SK-N-SH (cell line): ENCODE data around the gene ASPN. TPM values are rescaled to one million over a fixed set of nuclear protein-coding genes. Genes with fewer than 3 reads are reported as not detected.

Experiments used
- CTCF ChIA-PET: fragments of 300-600, 350-600 bp; formaldehyde crosslinking; extraction: SDS; loops from one replicate; lab custom pipeline; 2021; lab: Yijun Ruan, JAX
- POLR2A ChIA-PET: fragments of 350-600 bp; sonication (Branson Sonifier 250); formaldehyde crosslinking; extraction: SDS; loops from one replicate; lab custom pipeline; 2020; ENCODE audit warnings: antibody characterized with exemption, inconsistent platforms; lab: Yijun Ruan, JAX
- DNase-seq: peaks from one replicate; pipeline ENCODE4 v3.0.0; 2012
- H2AFZ ChIP-seq: fragments of 200-600 bp; sonication (generic); 2 replicates; pipeline ENCODE4 v1.8.1; 2016; ENCODE audit warnings: antibody characterized with exemption, mild to moderate bottlenecking, low read depth
- H3F3A ChIP-seq: fragments of 200-600 bp; sonication (generic); replicated peaks from 2 replicates; pipeline ENCODE3; 2016; ENCODE audit warnings: antibody characterized with exemption, mild to moderate bottlenecking; ENCODE audit not compliant: insufficient read depth
- H3K27ac ChIP-seq, 2 experiments: fragments of 200-500 bp in 1 of 2; fragments of 200-600 bp in 1 of 2; sonication (Bioruptor generic) in 1 of 2; sonication (generic), shearing (Covaris generic) in 1 of 2; 2 replicates each; pipeline versions ENCODE4 v1.5.1 to v1.6.1; 2014 to 2016; ENCODE audit warnings: low read depth in 2 of 2, inconsistent platforms in 1 of 2, low read length in 1 of 2, mild to moderate bottlenecking in 1 of 2, mixed read lengths in 1 of 2
- H3K27me3 ChIP-seq: fragments of 200-600 bp; sonication (generic), shearing (Covaris generic); 2 replicates; pipeline ENCODE4 v1.6.1; 2016; ENCODE audit warnings: mixed run types; ENCODE audit not compliant: insufficient read depth
- H3K36me3 ChIP-seq, 2 experiments: fragments of 200-500 bp in 1 of 2; fragments of 200-600 bp in 1 of 2; sonication (Bioruptor generic) in 1 of 2; sonication (generic) in 1 of 2; replicated peaks in 1 of 2; 2 replicates each; pipeline versions ENCODE3 to v1.5.1; 2014 to 2016; ENCODE audit warnings: low read length in 1 of 2, mild to moderate bottlenecking in 1 of 2; ENCODE audit not compliant: insufficient read depth in 2 of 2, control insufficient read depth in 1 of 2
- H3K4me1 ChIP-seq, 2 experiments: fragments of 200-500 bp in 1 of 2; fragments of 200-600 bp in 1 of 2; sonication (Bioruptor generic) in 1 of 2; sonication (generic), shearing (Covaris generic) in 1 of 2; 2 replicates each; pipeline versions ENCODE4 v1.5.1 to v1.6.1; 2014 to 2016; ENCODE audit warnings: low read depth in 1 of 2, low read length in 1 of 2, mixed run types in 1 of 2; ENCODE audit not compliant: insufficient read depth in 2 of 2, control insufficient read depth in 1 of 2
- H3K4me2 ChIP-seq: fragments of 200-600 bp; sonication (generic), shearing (Covaris generic); 2 replicates; pipeline ENCODE4 v1.6.1; 2017; ENCODE audit warnings: mixed run types
- H3K4me3 ChIP-seq, 2 experiments: fragments of 200-500 bp in 1 of 2; fragments of 200-600 bp in 1 of 2; sonication (Bioruptor generic) in 1 of 2; sonication (generic), shearing (Covaris generic) in 1 of 2; 2 replicates each; pipeline versions ENCODE4 v1.5.1 to v1.8.1; 2014 to 2016; ENCODE audit warnings: low read depth in 2 of 2, inconsistent platforms in 1 of 2, low read length in 1 of 2, mild to moderate bottlenecking in 1 of 2, mixed read lengths in 1 of 2, moderate library complexity in 1 of 2
- H3K79me2 ChIP-seq: fragments of 200-600 bp; sonication (generic); 2 replicates; pipeline ENCODE4 v1.8.1; 2017; ENCODE audit warnings: mild to moderate bottlenecking; ENCODE audit not compliant: insufficient read depth
- H3K9ac ChIP-seq: fragments of 200-600 bp; sonication (generic); 2 replicates; pipeline ENCODE4 v1.6.1; 2017; ENCODE audit warnings: mixed run types
- H3K9me2 ChIP-seq: fragments of 200-600 bp; sonication (generic); 2 replicates; pipeline ENCODE4 v1.6.1; 2017; ENCODE audit warnings: mixed run types
- H3K9me3 ChIP-seq: fragments of 200-600 bp; sonication (generic); 2 replicates; pipeline ENCODE4 v1.6.1; 2017; ENCODE audit warnings: mixed run types, mild to moderate bottlenecking, moderate library complexity
- H4K20me1 ChIP-seq: fragments of 200-600 bp; sonication (generic); 2 replicates; pipeline ENCODE4 v1.6.1; 2017; ENCODE audit warnings: mild to moderate bottlenecking, mixed run types; ENCODE audit not compliant: insufficient read depth
- CHD2 ChIP-seq: fragments of 150-350 bp; IDR thresholded peaks from 2 replicates; pipeline ENCODE4 v1.6.1; 2018; ENCODE audit warnings: low read length; ENCODE audit not compliant: partially characterized antibody
- EP300 ChIP-seq, 2 experiments: IDR thresholded peaks; 2 replicates each; pipeline versions ENCODE4 v1.4.0 to v1.6.1; 2012; ENCODE audit warnings: borderline replicate concordance in 1 of 2, low read depth in 1 of 2, low read length in 1 of 2
- EZH2phosphoT487 ChIP-seq: fragments of 200-600 bp; sonication (generic); IDR thresholded peaks from 2 replicates; pipeline ENCODE4 v1.6.1; 2017; ENCODE audit warnings: low read depth, mixed run types, mild to moderate bottlenecking, antibody characterized with exemption, moderate library complexity, borderline replicate concordance
- FOXJ3 ChIP-seq: sonication (generic); formaldehyde crosslinking; IDR thresholded peaks from 2 replicates; pipeline ENCODE4 v1.5.1; 2020; ENCODE audit warnings: mild to moderate bottlenecking, missing genetic modification reagents
- FOXM1 ChIP-seq: IDR thresholded peaks from 2 replicates; pipeline ENCODE4 v1.4.0; 2012; ENCODE audit warnings: low read depth, mild to moderate bottlenecking
- GABPA ChIP-seq: IDR thresholded peaks from 2 replicates; pipeline ENCODE4 v1.4.0; 2012; ENCODE audit warnings: low read depth, mild to moderate bottlenecking
- NFIC ChIP-seq: IDR thresholded peaks from 2 replicates; pipeline ENCODE4 v1.4.0; 2012; ENCODE audit warnings: borderline replicate concordance
- POLR2AphosphoS5 ChIP-seq: IDR thresholded peaks from 2 replicates; pipeline ENCODE4 v1.6.1; 2012; ENCODE audit warnings: low read depth, low read length
- RAD21 ChIP-seq: IDR thresholded peaks from 2 replicates; pipeline ENCODE4 v1.6.1; 2012; ENCODE audit warnings: mild to moderate bottlenecking, low read length
- RCOR1 ChIP-seq: fragments of 150-350 bp; IDR thresholded peaks from 2 replicates; pipeline ENCODE4 v1.6.1; 2017; ENCODE audit warnings: antibody characterized with exemption, low read length
- REST ChIP-seq: IDR thresholded peaks from 2 replicates; pipeline ENCODE4 v1.6.1; 2012; ENCODE audit warnings: mild to moderate bottlenecking, low read depth, low read length, moderate library complexity
- TCF12 ChIP-seq: IDR thresholded peaks from 2 replicates; pipeline ENCODE4 v1.4.0; 2012
- TEAD4 ChIP-seq: IDR thresholded peaks from 2 replicates; pipeline ENCODE4 v1.4.0; 2012; ENCODE audit warnings: mild to moderate bottlenecking, borderline replicate concordance; ENCODE audit not compliant: insufficient read depth
- WGBS: methylation state at CpG from one replicate; pipeline ENCODE4 v1.1.6; 2017; ENCODE audit warnings: low lambda C conversion rate; 5-methylcytosine and 5-hydroxymethylcytosine counted together
- polyA plus RNA-seq, 3 experiments: library from polyadenylated mRNA; depleted of rRNA; stranded (reverse); fragments of >200 nt; gene quantifications; 2 replicates each; pipeline ENCODE4 v1.2.3, GENCODE V29; 2012
- TF ChIP-seq, protein P1 (sequence below): IDR thresholded peaks from 2 replicates; pipeline ENCODE4; 2012
- TF ChIP-seq, protein P2 (sequence below): fragments of 200-600 bp; sonication (generic); IDR thresholded peaks from 2 replicates; pipeline ENCODE4 v1.6.1; 2017; ENCODE audit warnings: antibody characterized with exemption, mild to moderate bottlenecking, moderate library complexity

ASPN gene
- 0.76 and 1.7 TPM in 2 replicates for polyA plus RNA-seq (2012; rRNA removed)
- polyA plus RNA-seq (2012; cell fraction: cytosol; rRNA removed) = 1.8 and 2.4 TPM in 2 replicates
- 0.35 and 1.4 TPM in 2 replicates for polyA plus RNA-seq (2012; cell fraction: nucleus; rRNA removed)

GRCh38 chr9:92482329-92482728 is at the start of gene ASPN:
Gene ASPN, minus strand, starts transcription at chr9:92482506.
- Histone ChIP-seq H3K27ac (peak within 1 kb of the TSS; percentile 59 to 89), H3K79me2 (no peaks in the 10 kb centered on the region), H3K4me3 (no peak within 1 kb of the TSS; a peak in 1 of 4 replicates), H3K9me3 (no peaks in the 10 kb centered on the region), H2AFZ (no peak within 1 kb of the TSS; the same call in 1 of the 2 replicates), H3K4me1 (peaks cover 23 to 34% of the 10 kb centered on the region in 2 experiments), H4K20me1 (no peaks in the 10 kb centered on the region), H3K9me2 (no peaks in the 10 kb centered on the region), H3K36me3 (no peaks in the 10 kb centered on the region), H3K4me2 (0 out of 2 replicates have a peak within 1 kb of the TSS, but pooled peaks have one; percentile 36), H3K27me3 (no peaks in the 10 kb centered on the region), H3F3A (peaks cover 8% of the 10 kb centered on the region), H3K9ac (no peak within 1 kb of the TSS)
- 35% methylated on average over 3 of the region's 3 CpGs for whole genome bisulfite sequencing
- ChIA-PET CTCF (interaction anchor here (0.9 kb wide), 1 partner anchor 25 kb away, joined by 4 read pairs; no protein-coding TSS in a partner anchor), POLR2A (no interaction called here)
- TF ChIP-seq TEAD4 (no peak), POLR2AphosphoS5 (0 out of 2 replicates have a peak, but pooled peaks have one; percentile 28), FOXJ3 (CRISPR knock-in tag) (no peak), RCOR1 (no peak), EP300 (IDR thresholded peaks at IDR 0.05; ENCODE audit: borderline replicate concordance in 1 of 2, low read depth in 1 of 2, low read length in 1 of 2) (0 out of 4 replicates have a peak, but pooled peaks of 1 of the 2 experiments have one; percentile 16), EZH2phosphoT487 (no peak), CHD2 (no peak), GABPA (no peak), RAD21 (no peak), FOXM1 (no peak), REST (no peak), TCF12 (peak; percentile 66), NFIC (peak; percentile 48; the same call in 1 of the 2 replicates)
- TF ChIP-seq, protein P1, sequence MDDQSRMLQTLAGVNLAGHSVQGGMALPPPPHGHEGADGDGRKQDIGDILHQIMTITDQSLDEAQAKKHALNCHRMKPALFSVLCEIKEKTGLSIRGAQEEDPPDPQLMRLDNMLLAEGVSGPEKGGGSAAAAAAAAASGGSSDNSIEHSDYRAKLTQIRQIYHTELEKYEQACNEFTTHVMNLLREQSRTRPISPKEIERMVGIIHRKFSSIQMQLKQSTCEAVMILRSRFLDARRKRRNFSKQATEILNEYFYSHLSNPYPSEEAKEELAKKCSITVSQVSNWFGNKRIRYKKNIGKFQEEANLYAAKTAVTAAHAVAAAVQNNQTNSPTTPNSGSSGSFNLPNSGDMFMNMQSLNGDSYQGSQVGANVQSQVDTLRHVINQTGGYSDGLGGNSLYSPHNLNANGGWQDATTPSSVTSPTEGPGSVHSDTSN = no peak
- TF ChIP-seq, protein P2, sequence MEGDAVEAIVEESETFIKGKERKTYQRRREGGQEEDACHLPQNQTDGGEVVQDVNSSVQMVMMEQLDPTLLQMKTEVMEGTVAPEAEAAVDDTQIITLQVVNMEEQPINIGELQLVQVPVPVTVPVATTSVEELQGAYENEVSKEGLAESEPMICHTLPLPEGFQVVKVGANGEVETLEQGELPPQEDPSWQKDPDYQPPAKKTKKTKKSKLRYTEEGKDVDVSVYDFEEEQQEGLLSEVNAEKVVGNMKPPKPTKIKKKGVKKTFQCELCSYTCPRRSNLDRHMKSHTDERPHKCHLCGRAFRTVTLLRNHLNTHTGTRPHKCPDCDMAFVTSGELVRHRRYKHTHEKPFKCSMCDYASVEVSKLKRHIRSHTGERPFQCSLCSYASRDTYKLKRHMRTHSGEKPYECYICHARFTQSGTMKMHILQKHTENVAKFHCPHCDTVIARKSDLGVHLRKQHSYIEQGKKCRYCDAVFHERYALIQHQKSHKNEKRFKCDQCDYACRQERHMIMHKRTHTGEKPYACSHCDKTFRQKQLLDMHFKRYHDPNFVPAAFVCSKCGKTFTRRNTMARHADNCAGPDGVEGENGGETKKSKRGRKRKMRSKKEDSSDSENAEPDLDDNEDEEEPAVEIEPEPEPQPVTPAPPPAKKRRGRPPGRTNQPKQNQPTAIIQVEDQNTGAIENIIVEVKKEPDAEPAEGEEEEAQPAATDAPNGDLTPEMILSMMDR = no peak
- DNase-seq = no peak
